T-helper 2 cell treated with Interferon-gamma antibody and Interleukin-4, amounts not matched to agents 100 ng/mL and 5 ng/mL, for 36 hours (primary cell): ENCODE results near the gene TSEN2. TPM values are rescaled to one million over a fixed set of nuclear protein-coding genes. Genes with fewer than 3 reads are reported as not detected.
"Not testable (repeated sequence)": the region's sequence is repeated elsewhere in the genome, so short reads cannot be mapped to it uniquely, and the experiment has no call there.

Experiments
- intact Hi-C: fragments of 100-400 bp; cut with micrococcal nuclease; formaldehyde crosslinking; loops from one replicate; pipeline ENCODE4 v1.15.1; 2023
- total RNA-seq: library from RNA; stranded (reverse); gene quantifications from 2 replicates; pipeline ENCODE4 v1.2.3, GENCODE V29; 2022

Gene TSEN2
- 13.9 and 14.0 TPM in 2 replicates for total RNA-seq

DNA sequence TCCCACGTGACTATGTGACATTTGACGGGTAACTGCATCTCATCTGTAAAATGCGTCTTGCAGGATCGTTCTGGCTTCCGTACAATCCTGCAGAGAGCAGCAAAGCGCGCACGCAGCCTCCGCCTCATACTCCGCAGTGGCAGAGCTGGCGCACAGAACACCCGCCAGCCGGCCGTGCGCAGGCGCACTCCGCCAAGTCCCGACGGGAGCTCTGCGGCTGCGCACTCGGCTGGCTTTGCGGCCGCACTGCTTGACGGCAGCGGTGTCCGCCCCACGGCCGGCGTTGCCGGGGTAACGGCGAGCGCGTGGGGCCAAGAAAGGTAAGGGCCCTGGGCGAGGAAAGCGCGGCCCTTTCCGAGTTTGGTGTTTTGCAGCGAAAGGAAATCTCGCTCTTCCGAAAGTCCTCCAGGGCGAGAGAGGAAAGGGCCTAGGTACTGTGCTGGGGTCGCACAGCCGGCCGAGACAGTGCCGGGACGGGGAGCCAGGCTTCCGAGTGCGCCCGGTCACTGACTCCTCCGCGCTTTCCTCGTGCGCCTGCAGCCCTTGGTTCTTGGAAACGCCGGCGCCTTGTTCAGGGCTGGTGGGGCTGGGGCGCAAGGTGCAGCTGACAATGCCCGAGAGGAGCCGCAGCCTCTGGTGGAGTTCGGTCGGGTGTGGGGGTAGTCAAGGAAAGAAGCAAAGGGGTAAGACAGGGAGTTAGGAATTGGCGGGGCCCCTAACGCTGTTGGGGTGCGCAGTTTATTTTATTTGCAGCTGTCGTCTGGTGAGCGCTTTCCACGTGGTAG is at the start of gene TSEN2:
TSS of gene TSEN2 (plus strand) at position 283 of the 785 bp plus-strand sequence. CDS start 5,321 bp downstream, outside the sequence.
- intact Hi-C loops = loop anchor here (1.0 to 5.0 kb wide), 6 partner anchors 73 to 480 kb away; partner anchors contain the start of genes MKRN2, PPARG, RAF1 and SYN2

DNA sequence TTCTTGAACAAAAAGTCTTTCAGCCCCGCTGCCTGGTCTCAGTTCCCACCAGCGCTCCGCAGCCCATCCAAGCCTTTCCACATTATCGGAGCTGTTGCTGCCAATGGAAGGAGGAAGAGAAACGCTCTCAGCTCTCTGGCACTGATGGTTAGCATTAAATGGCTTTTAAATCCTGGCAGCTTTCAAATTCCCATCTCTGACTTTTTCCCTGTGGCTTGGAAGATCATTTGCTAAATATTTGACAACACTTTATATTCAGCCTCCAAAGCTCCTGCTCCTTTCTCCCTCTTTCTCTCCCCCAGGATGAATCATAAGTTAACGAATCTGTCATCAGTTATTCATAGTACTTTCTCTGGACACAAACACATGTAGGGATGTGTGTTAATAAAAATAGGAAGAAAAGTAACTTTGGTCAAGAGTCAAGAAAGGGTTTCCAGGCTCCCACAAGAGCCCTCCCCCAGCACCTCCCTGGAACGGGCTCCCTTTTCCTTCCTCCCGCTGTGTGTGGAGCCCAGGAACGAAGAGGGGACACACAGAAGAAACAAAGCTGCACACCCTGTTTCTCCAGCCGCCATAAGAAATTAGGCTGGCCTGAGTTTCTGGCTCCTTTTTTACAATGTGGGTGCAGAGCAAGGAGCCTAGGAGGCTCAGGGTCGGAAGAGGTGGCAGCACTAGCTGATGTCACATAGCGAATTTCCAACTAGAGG is 47.6 kb upstream of the TSEN2 start:
- intact Hi-C loops = no loop called here

DNA sequence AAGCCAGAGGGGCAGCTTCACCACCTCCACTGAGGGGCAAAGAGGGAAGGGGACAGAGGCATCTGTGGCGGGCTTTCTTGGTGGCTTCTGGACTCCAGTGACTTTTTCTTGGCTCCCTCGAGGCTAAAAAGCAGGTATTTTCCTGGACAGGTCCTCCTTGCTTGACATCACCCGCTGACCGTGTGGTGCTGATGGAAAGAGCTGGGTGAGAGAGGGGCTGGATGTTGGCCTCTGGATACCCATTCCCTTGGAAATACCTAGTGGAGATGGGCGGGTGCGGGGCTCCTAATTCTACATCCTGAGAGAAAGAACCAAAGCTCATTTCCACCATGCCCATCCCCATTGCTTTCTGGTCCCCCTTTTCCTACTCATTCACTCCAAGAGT is 47.1 kb upstream of the TSEN2 start:
- intact Hi-C loops = no loop called here

DNA sequence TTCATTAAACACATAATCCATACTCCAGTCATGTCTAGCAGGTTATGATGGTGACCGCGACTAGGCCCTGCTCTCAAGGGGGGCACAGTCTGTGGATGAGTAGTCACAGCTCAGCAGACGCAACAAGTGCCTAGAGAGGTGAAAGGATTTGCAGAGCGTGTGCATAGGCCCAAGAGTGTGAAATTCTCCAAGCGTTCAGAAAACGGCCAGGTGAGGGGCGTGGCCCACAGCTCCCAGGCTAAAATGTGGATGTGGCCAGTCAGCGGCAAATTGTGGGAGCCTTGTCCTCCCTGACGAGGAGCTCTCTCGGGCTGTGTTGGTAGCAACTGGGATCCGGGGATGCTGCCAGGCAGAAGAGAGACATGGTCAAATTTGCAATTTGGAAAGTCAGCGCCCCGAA is 46.4 kb upstream of the TSEN2 start:
- intact Hi-C loops = no loop called here

DNA sequence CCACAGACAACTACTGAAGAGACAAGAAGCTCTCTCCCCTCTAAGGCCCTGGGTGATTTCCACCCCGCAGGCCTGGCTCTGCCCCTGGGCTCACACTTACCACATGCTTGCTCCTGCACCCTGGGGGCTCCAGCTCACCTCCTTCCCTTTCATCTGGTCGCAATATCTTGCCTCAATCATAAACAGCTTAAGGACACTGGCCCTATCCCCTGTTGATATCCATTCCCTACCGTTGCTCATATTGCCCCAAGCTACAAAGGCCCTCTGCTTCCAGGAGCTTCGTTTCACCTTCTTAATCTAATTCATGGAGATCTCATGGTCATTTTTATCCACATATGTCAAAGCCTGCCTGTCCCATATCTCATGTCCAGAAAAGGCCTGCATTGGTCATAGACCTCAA is 46.0 kb upstream of the TSEN2 start:
- intact Hi-C loops = no loop called here

DNA sequence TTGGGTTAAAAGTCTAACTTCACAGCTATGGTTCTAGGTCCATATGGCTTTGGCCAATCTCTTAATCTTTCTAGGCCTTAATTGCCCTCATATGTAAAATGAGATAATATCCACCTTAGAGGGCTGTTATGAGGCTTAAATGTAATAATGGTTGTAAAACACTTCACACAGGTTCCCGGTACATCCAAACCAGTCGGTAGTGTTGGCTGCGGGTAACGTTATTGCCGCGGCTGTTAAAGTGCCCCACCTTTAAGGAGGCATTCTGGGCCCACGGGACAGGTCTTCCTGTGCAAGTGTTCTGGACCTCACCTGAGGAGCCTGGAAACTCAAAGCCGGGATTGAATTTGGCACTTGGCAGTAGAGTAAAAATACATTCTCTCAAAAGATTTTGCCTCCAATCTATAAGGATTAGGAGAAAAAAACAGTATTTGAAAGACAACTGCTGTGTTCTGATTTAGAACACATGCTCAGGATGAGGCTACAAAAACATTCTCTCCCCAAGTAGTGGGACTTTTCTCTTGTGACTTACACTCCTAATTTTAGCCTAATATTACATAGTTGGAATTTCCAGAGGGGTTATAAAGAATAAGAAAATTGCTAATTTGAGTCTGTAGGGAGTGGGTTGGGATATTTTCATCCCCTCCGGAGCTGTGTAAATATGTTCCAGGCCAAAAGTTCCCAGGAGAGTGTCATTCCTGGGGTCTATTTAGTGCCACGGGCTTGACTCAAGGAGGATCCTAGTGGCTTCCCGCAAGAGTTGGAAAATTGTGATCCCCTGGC is 44.9 kb upstream of the TSEN2 start:
- intact Hi-C loops = no loop called here

DNA sequence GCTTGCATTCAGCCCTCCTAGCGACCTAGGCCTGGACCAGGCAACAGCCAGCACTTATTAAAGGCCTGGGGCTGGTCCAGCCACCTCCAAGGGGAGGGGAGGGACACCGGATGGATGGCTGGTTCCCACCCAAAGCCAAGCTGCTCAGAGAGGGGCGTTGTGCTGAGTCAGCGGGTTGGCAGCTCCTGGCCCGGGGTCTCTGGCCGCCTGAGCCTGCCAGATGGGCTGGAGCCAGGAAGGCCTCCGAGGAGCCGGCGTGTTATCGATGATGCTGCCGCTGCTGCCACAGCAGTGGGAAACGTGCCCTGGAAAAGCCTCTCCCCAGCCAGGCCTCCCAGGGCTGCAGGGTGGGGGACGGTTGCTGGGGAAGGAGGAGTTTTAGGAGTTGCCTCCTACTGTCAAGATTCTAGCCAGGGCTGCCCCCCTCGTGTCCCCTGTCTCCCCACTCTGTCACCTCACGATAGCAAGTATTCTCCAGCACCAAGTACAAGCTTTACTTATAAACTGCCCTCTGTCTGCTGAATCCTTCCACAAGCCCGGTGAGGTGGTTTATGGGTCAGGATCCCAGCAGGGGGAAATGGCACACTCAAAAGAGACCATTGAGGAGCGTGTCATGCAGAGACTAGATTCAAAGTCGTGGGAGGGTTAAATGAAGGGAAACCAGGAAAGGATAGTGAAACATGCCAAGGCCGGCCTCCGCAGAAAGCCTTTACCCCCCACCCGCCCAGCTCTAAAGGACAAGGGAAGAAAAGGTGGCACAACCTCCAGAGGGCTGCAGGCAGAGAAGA is 43.2 kb upstream of the TSEN2 start:
- intact Hi-C loops = no loop called here

DNA sequence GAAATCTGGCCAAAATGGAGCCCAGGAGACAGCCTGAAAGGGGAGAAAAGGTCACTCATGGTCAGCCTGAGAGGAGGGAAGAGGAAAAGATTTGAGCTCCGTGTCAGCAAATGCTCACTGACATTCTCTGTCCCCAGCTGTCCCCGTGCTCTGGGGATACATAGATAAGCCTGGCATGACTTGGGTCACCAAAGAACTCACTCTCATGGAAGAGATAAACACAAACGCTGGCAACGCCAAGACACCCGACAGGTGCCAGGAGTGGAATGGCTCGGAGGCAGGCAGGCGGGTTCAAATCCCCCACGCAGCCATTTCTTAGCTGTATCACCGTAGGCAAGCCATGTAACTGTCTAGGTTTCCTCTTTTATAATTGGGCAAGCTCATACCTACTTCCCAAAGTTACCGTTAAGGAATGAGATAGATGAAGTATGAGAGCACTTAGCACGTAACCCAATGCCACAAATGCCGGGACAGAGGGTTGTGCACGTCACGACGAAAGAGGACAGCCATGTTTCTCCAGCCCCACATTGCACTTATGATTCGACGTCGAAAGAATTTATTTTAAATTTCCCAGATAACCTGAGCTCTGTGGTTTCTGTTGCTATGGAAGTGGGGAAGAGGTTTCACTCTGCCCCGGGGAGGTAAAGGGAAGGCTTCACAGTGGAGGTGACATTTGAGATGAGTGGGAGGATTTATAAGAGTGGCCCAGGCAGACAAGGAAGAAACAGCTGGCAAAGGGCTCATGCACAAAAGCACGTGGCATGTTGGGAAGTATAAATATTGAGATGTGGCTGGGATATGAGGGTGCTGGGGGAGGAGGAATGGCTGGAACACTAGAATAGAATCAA is 41.4 kb upstream of the TSEN2 start:
- intact Hi-C loops = no loop called here

DNA sequence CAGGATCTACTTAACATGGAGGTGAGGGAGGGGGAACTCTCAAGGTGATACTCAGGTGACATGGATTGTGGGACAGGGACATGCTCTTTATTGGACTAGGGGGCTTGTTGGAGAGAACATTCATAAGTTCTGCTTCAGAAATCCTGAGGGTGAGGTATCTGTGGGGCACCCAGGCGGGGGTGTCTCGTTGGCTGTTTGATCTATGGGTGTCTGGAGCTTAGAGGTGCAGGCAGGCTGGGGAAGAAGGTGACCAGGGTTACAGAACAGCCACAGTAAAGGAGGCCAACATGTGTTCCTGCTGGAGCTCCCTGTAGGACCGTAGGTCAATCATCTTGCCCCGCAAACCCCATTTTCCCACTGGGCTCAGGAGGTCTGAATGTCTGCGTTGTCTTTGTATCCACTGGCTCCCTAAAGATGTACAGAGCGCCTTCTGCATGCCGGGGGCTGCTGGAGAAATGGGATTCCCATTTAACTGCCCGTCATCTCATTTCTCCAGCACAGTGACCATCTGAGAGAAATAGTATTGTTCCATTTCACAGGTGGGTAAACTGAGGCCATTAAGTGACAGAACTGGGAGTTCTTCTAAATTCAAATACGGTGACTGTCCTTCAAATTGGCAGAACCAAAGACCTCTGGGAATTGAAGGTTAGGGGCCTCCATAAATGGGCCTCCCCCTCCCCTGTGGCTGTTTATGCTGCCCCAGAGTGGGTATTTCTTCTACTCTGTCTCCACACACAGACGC is 40.3 kb upstream of the TSEN2 start:
- intact Hi-C loops = no loop called here

DNA sequence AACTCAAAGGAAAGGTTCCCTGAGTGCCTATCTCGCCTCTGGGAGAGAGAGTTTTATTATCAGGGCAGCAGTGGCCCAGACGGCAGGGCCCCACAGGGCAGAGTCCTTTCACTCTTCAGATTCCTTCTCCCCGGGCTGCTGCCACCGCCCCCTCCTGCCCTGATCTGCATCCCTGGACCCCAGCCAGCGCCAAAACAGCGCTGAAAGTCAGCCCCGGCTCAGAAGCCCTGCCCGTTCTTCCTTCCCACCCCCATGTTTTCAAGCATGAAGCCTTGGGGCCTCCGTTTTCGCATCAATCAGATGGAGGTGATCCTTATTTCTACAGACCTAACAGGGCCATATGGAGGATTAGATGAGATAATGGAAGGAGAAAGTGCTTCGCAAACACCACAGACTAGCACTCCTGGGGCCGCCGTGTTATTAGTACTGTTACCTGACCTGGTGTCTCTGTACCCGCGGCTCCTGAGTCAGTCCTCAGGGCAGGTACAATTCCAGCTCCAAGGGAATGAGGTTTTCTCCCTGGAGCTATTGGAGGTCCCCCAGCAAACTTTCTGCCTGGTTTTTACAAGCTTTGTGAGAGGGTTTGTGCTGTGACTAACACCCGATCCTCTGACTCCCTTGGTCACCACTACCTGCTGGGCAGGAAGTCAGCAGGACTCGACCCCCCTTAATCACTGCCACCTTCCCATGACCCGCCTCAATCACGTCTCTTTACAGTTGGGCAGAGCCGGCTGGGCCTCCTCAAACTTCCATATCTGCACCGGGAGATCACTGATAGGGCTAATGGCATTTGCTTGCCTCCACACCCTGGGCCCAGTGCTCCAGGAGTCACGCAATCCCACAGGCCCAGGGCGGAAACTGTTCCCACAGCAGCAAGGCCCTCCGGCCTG is 39.5 kb upstream of the TSEN2 start:
- intact Hi-C loops = no loop called here

DNA sequence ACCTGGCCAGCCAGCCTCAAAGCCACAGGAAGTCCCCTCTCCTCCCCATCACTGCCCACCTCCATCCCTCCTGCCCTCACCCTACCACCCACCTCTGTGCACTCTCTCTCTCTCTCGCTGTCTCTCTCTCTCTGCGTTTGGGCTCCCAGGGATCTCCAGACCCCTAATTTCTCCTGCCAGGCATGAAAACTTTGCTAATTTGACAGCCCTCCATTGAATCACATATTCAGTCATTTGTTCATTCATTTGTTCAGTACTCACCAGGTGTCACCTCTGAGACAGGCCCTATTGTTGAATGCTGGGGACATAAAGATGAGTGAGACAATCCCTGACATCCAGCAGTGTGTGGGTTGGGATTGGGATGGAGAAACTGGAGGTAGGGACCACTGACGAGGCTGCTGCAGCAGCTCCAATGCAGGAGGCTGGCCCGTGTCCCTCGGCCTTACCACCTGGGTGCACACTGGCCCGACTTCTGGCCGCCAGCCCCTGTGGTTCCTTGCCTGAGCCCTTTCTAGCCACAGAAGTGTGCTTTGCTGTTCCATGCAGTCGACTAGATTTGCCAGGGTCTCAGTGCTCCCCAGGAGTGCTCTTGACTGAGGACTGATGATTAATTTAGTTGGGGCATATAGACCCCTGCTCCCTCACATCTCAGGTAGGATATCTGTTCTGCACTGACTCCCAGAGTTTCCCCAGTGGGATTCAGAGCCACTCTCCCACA is 38.6 kb upstream of the TSEN2 start:
- intact Hi-C loops = no loop called here

DNA sequence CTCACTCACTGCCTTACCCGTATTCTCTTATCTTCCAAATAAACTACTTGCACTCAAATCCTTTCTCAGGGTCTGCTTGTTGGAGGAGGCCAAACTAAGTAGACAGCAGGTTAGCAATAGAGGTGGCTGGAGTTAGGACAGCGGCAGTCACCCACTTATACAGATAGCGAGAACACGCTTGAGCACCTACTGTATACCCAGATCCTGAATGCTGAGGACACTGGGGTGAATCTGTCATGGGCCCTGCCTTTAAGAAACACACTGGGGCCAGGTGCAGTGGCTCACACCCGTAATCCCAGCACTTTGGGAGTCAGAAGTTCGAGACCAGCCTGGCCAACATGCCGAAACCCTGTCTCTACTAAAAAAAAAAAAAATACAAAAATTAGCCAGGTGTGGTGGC is 38.0 kb upstream of the TSEN2 start:
- intact Hi-C loops = no loop called here

DNA sequence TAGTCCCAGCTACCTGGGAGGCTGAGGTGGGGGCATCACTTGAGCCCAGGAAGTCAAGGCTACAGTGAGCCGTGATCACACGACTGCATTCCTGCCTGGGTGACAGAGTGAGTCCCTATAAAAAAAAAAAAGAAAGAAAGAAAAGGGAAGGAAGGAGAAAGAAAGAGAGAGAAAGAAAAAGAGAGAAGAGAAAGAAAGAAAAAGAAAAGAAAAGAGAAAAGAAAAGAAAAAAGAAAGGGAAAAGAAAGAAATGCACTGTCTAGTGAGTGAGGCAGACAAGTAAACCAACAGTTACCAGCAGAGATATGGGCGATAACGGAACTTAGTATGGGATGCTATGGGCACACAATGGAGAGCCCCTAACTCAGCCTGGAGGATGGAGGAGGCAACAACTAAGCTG is 37.2 kb upstream of the TSEN2 start:
- intact Hi-C loops = no loop called here

DNA sequence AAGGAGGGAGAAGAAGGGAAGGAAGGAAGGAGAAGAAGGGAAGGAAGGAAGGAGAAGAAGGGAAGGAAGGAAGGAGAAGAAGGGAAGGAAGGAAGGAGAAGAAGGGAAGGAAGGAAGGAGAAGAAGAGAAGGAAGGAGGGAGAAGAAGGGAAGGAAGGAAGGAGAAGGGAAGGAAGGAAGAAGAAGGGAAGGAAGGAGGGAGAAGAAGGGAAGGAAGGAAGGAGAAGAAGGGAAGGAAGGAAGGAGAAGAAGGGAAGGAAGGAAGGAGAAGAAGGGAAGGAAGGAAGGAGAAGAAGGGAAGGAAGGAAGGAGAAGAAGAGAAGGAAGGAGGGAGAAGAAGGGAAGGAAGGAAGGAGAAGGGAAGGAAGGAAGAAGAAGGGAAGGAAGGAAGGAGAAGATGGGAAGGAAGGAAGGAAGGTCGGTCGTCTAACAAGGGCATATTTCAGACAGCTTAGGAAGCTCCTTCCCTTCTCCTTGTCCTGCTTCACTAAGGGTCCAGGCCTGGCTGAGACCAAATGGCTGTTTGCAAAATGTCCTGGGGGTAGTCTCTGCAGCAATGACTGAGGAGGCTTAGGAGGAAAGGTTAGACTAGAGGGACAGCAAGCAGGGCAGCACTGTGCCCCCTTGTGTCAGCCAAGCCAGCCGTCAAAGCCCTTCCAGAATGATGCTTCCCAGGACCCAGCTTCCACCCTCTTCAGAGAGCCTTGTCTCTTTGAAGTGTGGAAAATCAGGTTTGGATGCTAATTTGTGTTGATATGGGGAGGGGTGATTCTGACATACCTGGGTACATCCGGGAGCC is 35.7 kb upstream of the TSEN2 start:
- intact Hi-C loops = not testable (repeated sequence)

DNA sequence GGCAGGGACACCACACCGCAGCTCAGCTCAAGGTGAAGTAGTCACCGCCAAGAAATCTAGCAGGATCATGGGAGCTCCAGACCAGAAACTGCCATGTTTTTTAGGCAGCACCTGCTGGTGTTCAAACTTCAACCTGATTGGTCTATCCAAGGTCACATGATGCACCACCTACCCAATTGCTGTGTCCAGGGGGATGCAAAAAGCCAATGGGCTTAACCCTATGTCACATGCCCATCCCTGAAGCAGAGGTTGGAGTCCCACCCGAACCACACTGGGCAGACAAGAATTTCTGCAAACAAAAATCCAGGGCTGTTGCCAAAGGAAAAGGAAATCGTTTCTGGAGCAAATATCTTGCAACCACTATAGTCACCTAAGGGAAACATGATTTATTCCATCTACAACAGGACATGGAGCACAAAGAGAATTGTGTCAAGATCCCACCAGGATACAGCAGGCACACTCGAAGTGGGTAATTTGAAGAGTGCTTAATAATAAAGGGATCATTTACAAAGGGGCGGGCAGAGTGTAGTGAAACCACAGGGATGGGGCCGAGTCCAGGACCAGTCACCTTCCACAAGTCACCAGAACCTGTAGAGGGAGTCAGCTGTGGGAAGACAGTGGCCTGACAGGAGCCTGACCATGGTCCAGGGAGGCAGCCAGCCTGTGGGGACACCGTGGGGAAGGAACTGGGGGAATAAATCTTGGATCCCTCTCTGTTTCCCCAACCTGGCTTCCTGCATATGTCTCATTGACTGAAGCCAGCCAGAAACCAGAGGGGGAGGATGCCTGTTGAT is 34.2 kb upstream of the TSEN2 start:
- intact Hi-C loops = no loop called here

DNA sequence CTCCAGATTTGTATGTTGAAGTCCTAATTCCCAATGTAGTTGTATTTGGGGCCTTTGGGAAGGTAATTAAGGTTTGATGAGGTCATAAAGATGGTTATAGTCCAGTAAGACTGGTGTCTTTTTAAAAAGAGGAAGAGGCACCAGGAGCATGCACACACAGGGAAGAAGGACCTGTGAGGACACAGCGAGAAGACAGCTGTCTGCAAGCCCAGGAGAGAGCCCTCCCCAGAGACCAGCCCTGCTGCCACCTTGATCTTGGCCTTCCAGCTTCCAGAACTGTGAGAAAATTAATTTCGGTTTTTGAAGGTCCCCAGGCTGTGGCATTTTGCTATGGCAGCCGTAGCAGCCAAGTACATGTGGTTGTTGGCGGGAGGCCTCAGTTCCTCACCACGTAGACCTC is 32.8 kb upstream of the TSEN2 start:
- intact Hi-C loops = no loop called here
